H9 (cell line): Measurements from ENCODE around the gene PFDN4. TPM values are rescaled to one million over a fixed set of nuclear protein-coding genes. Genes with fewer than 3 reads are reported as not detected.

ENCODE experiments used
- DNase-seq: peaks from one replicate; pipeline ENCODE4 v3.0.0-alpha.2; 2017
- H2AFZ ChIP-seq: one replicate; pipeline ENCODE4 v1.6.1; 2013; ENCODE audit warnings: mild to moderate bottlenecking, low read length, control low read depth, moderate library complexity
- H2AK5ac ChIP-seq: 2 replicates; pipeline ENCODE4 v1.6.1; 2013; ENCODE audit warnings: low read length, control low read depth, mixed read lengths; ENCODE audit not compliant: insufficient read length
- H2BK120ac ChIP-seq: one replicate; pipeline ENCODE4 v1.6.1; 2013; ENCODE audit warnings: low read depth, mild to moderate bottlenecking, low read length, control low read depth, inconsistent platforms; ENCODE audit not compliant: poor library complexity, severe bottlenecking
- H2BK12ac ChIP-seq: 2 replicates; pipeline ENCODE4 v1.6.1; 2013; ENCODE audit warnings: low read length, control low read depth, mixed read lengths, low read depth; ENCODE audit not compliant: insufficient read length
- H2BK15ac ChIP-seq: 2 replicates; pipeline ENCODE4 v1.6.1; 2013; ENCODE audit warnings: low read depth, low read length, control low read depth
- H2BK20ac ChIP-seq: one replicate; pipeline ENCODE4 v1.6.1; 2013; ENCODE audit warnings: low read depth, mild to moderate bottlenecking, low read length, control low read depth, inconsistent platforms; ENCODE audit not compliant: poor library complexity, severe bottlenecking
- H2BK5ac ChIP-seq: 2 replicates; pipeline ENCODE4 v1.6.1; 2013; ENCODE audit warnings: low read length, control low read depth, mixed read lengths; ENCODE audit not compliant: insufficient read length
- H3K14ac ChIP-seq: 2 replicates; pipeline ENCODE4 v1.6.1; 2013; ENCODE audit warnings: low read length, control low read depth; ENCODE audit not compliant: insufficient read depth
- H3K18ac ChIP-seq: 2 replicates; pipeline ENCODE4 v1.6.1; 2013; ENCODE audit warnings: low read depth, mild to moderate bottlenecking, mixed read lengths, low read length, control low read depth; ENCODE audit not compliant: insufficient read length
- H3K23ac ChIP-seq: 2 replicates; pipeline ENCODE4 v1.6.1; 2013; ENCODE audit warnings: low read length, control low read depth, mixed read lengths, low read depth; ENCODE audit not compliant: insufficient read length
- H3K23me2 ChIP-seq: 2 replicates; pipeline ENCODE4 v1.6.1; 2013; ENCODE audit warnings: low read depth, mild to moderate bottlenecking, mixed read lengths, low read length, control low read depth; ENCODE audit not compliant: insufficient read length, poor library complexity, severe bottlenecking
- H3K27ac ChIP-seq: 2 replicates; pipeline ENCODE4 v1.5.1; 2013; ENCODE audit warnings: low read length, control low read depth, mixed read lengths, low read depth; ENCODE audit not compliant: insufficient read length
- H3K27me3 ChIP-seq: 2 replicates; pipeline ENCODE4 v1.6.1; 2013; ENCODE audit warnings: low read length, control low read depth, inconsistent platforms; ENCODE audit not compliant: insufficient read depth
- H3K4ac ChIP-seq: 2 replicates; pipeline ENCODE4 v1.6.1; 2013; ENCODE audit warnings: low read depth, mild to moderate bottlenecking, control low read depth, inconsistent platforms, low read length, moderate library complexity
- H3K4me1 ChIP-seq: 2 replicates; pipeline ENCODE4 v1.6.1; 2013; ENCODE audit warnings: low read length, control low read depth, inconsistent platforms; ENCODE audit not compliant: insufficient read depth
- H3K4me2 ChIP-seq: 2 replicates; pipeline ENCODE4 v1.6.1; 2013; ENCODE audit warnings: low read length, control low read depth, mixed read lengths; ENCODE audit not compliant: insufficient read length, insufficient read depth
- H3K56ac ChIP-seq: 2 replicates; pipeline ENCODE4 v1.6.1; 2013; ENCODE audit warnings: low read depth, mild to moderate bottlenecking, mixed read lengths, low read length, control low read depth; ENCODE audit not compliant: insufficient read length
- H3K79me1 ChIP-seq: 2 replicates; pipeline ENCODE4 v1.6.1; 2013; ENCODE audit warnings: low read depth, mild to moderate bottlenecking, moderate library complexity, low read length, control low read depth, inconsistent platforms; ENCODE audit not compliant: insufficient read depth, poor library complexity, severe bottlenecking
- H3K79me2 ChIP-seq: 2 replicates; pipeline ENCODE4 v1.6.1; 2013; ENCODE audit warnings: low read length, control low read depth, inconsistent platforms; ENCODE audit not compliant: insufficient read depth
- H3K9ac ChIP-seq: 2 replicates; pipeline ENCODE4 v1.6.1; 2013; ENCODE audit warnings: low read length, control low read depth, mixed read lengths; ENCODE audit not compliant: insufficient read length; ENCODE audit errors: extremely low read depth
- H3K9me3 ChIP-seq: one replicate; pipeline ENCODE4 v1.6.1; 2013; ENCODE audit warnings: low read depth, low read length, inconsistent platforms; ENCODE audit not compliant: control insufficient read depth
- H3T11ph ChIP-seq: one replicate; pipeline ENCODE4 v1.6.1; 2013; ENCODE audit warnings: mild to moderate bottlenecking, low read length, control low read depth, inconsistent platforms
- H4K20me1 ChIP-seq: one replicate; pipeline ENCODE4 v1.6.1; 2013; ENCODE audit not compliant: control insufficient read depth, insufficient read length, insufficient read depth
- H4K5ac ChIP-seq: 2 replicates; pipeline ENCODE4 v1.6.1; 2013; ENCODE audit warnings: low read depth, mild to moderate bottlenecking, mixed read lengths, low read length, control low read depth; ENCODE audit not compliant: insufficient read length
- H4K8ac ChIP-seq: replicated peaks from 2 replicates; pipeline ENCODE4 v1.6.1; 2013; ENCODE audit warnings: low read length, control low read depth, mixed read lengths, low read depth; ENCODE audit not compliant: insufficient read length
- H4K91ac ChIP-seq: 2 replicates; pipeline ENCODE4 v1.6.1; 2013; ENCODE audit warnings: low read depth, mild to moderate bottlenecking, moderate library complexity, mixed read lengths, low read length, control low read depth; ENCODE audit not compliant: insufficient read length
- H3K27ac Mint-ChIP-seq, 3 experiments: 2 replicates in 2 of 3; 3 replicates in 1 of 3; pipeline ENCODE4 v1.8.0; 2020 to 2021; ENCODE audit warnings: mixed read lengths in 3 of 3, mild to moderate bottlenecking in 1 of 3, moderate library complexity in 1 of 3
- H3K27me3 Mint-ChIP-seq: 2 replicates; pipeline ENCODE4 v1.8.0; 2021; ENCODE audit warnings: low read depth, mild to moderate bottlenecking, moderate library complexity, mixed read lengths
- H3K36me3 Mint-ChIP-seq, 3 experiments: 2 replicates in 2 of 3; 3 replicates in 1 of 3; pipeline ENCODE4 v1.8.0; 2020 to 2021; ENCODE audit warnings: low read depth in 3 of 3, mixed read lengths in 3 of 3; ENCODE audit not compliant: insufficient read depth in 1 of 3
- H3K4me1 Mint-ChIP-seq, 2 experiments: 2 replicates each; pipeline ENCODE4 v1.8.0; 2020; ENCODE audit warnings: mixed read lengths in 2 of 2
- H3K4me3 Mint-ChIP-seq, 2 experiments: 2 replicates in 1 of 2; 3 replicates in 1 of 2; pipeline ENCODE4 v1.8.0; 2020 to 2021; ENCODE audit warnings: mild to moderate bottlenecking in 2 of 2, mixed read lengths in 2 of 2, moderate library complexity in 1 of 2
- H3K9me3 Mint-ChIP-seq, 2 experiments: 2 replicates in 1 of 2; 3 replicates in 1 of 2; pipeline ENCODE4 v1.8.0; 2020; ENCODE audit warnings: mild to moderate bottlenecking in 2 of 2, mixed read lengths in 2 of 2, moderate library complexity in 1 of 2
- WGBS: extraction: QIAGEN DNeasy Blood & Tissue Kit; methylation state at CpG from one replicate; pipeline ENCODE4 v1.1.7; 2013; ENCODE audit warnings: missing lambda C conversion rate, low lambda C conversion rate, mixed read lengths; ENCODE audit not compliant: insufficient read length; ENCODE audit errors: extremely low coverage; 5-methylcytosine and 5-hydroxymethylcytosine counted together
- total RNA-seq: library from RNA; stranded (reverse); gene quantifications from 2 replicates; pipeline ENCODE4 v1.2.1, GENCODE V29; 2021
- TF ChIP-seq, protein P1 (sequence below): fragments of 200-600 bp; sonication (generic); conservative IDR thresholded peaks from 3 replicates; pipeline ENCODE4 v1.8.0; 2021; ENCODE audit warnings: antibody characterized with exemption, mild to moderate bottlenecking

The PFDN4 gene
- total RNA-seq, 1 experiment from 2014 or later, result 73.6 TPM

- no peak overlapping the region for H2AK5ac ChIP-seq
- no peak overlapping the region for H3K27ac ChIP-seq
- H3K79me2 ChIP-seq, result no peaks in the 10 kb centered on the region
- no peak overlapping the region for H3K4me3 Mint-ChIP-seq
- H4K8ac ChIP-seq, result no peak overlapping the region
- H2AFZ ChIP-seq, result no peak overlapping the region
- H3K9me3 ChIP-seq, result no peaks in the 10 kb centered on the region
- H3K18ac ChIP-seq, result no peak overlapping the region
- H3K4ac ChIP-seq, result no peak overlapping the region
- H3K9ac ChIP-seq, result no peak overlapping the region
- peaks cover 6 to 12% of the 10 kb centered on the region in 2 experiments for H3K4me1 Mint-ChIP-seq
- no peak overlapping the region for H3K27ac Mint-ChIP-seq
- no peak overlapping the region for H3T11ph ChIP-seq
- no peaks in the 10 kb centered on the region for H3K27me3 ChIP-seq
- H4K91ac ChIP-seq, result no peak overlapping the region
- H3K79me1 ChIP-seq, result no peaks in the 10 kb centered on the region
- H3K23me2 ChIP-seq, result no peaks in the 10 kb centered on the region
- WGBS, result no CpG with 5 or more reads among the region's 4 CpGs
- H3K14ac ChIP-seq, result no peak overlapping the region
- H2BK120ac ChIP-seq, result no peak overlapping the region
- H2BK12ac ChIP-seq, result no peak overlapping the region
- no peaks in the 10 kb centered on the region for H3K27me3 Mint-ChIP-seq
- no peak overlapping the region for H2BK5ac ChIP-seq
- no peak overlapping the region for H2BK15ac ChIP-seq
- no peak overlapping the region for H2BK20ac ChIP-seq
- H3K56ac ChIP-seq, result no peak overlapping the region
- peaks cover 2 to 6% (median 2%) of the 10 kb centered on the region in 3 experiments; a peak in 2 of 7 replicates for H3K36me3 Mint-ChIP-seq
- no peaks in the 10 kb centered on the region for H3K4me1 ChIP-seq
- DNase-seq, result no peak
- H4K5ac ChIP-seq, result no peak overlapping the region
- TF ChIP-seq, protein P1, sequence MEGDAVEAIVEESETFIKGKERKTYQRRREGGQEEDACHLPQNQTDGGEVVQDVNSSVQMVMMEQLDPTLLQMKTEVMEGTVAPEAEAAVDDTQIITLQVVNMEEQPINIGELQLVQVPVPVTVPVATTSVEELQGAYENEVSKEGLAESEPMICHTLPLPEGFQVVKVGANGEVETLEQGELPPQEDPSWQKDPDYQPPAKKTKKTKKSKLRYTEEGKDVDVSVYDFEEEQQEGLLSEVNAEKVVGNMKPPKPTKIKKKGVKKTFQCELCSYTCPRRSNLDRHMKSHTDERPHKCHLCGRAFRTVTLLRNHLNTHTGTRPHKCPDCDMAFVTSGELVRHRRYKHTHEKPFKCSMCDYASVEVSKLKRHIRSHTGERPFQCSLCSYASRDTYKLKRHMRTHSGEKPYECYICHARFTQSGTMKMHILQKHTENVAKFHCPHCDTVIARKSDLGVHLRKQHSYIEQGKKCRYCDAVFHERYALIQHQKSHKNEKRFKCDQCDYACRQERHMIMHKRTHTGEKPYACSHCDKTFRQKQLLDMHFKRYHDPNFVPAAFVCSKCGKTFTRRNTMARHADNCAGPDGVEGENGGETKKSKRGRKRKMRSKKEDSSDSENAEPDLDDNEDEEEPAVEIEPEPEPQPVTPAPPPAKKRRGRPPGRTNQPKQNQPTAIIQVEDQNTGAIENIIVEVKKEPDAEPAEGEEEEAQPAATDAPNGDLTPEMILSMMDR, result no peak
- no peak overlapping the region for H3K23ac ChIP-seq
- H3K4me2 ChIP-seq, result no peak overlapping the region
- H4K20me1 ChIP-seq, result no peaks in the 10 kb centered on the region
- peaks cover 5 to 6% of the 10 kb centered on the region in 2 experiments; a peak in 4 of 5 replicates for H3K9me3 Mint-ChIP-seq
These were observed 46.7 kb downstream of the PFDN4 start for GRCh38 chr20:54254596-54254995.
